ENCODE measurements around the gene FPR3.

- no peak for TF ChIP-seq EZH2 (IDR thresholded peaks at IDR 0.05; ENCODE audit: borderline replicate concordance, insufficient read depth, low read depth, low read length, poor library complexity, severe bottlenecking)
- TF ChIP-seq, protein P1, sequence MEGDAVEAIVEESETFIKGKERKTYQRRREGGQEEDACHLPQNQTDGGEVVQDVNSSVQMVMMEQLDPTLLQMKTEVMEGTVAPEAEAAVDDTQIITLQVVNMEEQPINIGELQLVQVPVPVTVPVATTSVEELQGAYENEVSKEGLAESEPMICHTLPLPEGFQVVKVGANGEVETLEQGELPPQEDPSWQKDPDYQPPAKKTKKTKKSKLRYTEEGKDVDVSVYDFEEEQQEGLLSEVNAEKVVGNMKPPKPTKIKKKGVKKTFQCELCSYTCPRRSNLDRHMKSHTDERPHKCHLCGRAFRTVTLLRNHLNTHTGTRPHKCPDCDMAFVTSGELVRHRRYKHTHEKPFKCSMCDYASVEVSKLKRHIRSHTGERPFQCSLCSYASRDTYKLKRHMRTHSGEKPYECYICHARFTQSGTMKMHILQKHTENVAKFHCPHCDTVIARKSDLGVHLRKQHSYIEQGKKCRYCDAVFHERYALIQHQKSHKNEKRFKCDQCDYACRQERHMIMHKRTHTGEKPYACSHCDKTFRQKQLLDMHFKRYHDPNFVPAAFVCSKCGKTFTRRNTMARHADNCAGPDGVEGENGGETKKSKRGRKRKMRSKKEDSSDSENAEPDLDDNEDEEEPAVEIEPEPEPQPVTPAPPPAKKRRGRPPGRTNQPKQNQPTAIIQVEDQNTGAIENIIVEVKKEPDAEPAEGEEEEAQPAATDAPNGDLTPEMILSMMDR (IDR thresholded peaks at IDR 0.05): no peak
Measured at GRCh38 chr19:51799034-51799773, 4.2 kb downstream of the FPR3 start.
